Psoas muscle (tissue), 8 donors: ENCODE measurements around the gene CDK19. TPM values are rescaled to one million over a fixed set of nuclear protein-coding genes. Genes with fewer than 3 reads are reported as not detected.

Experiments used
- ATAC-seq, 4 donors: fragments of 200-7000 bp; cut with Tn5 transposase; one replicate each; pipeline ENCODE4 v1.9.1; 2020; ENCODE audit warnings: moderate library complexity in 3 of 4, mild to moderate bottlenecking in 2 of 4
- DNase-seq, 2 donors: peaks; one replicate each; pipeline ENCODE4 v3.0.0-alpha.2; 2020
- H3K27ac ChIP-seq: fragments of 200-600 bp; one replicate; pipeline ENCODE4 v1.8.0; 2022
- H3K27me3 ChIP-seq, 3 donors: fragments of 200-600 bp in 1 of 3; one replicate each; pipeline versions ENCODE4 v1.6.1 to v1.8.0; 2013 to 2022; ENCODE audit warnings: low read length in 2 of 3, mild to moderate bottlenecking in 2 of 3, moderate library complexity in 1 of 3; ENCODE audit not compliant: insufficient read depth in 3 of 3
- H3K36me3 ChIP-seq, 2 donors: fragments of 200-600 bp in 1 of 2; one replicate each; pipeline versions ENCODE4 v1.6.1 to v1.8.0; 2013 to 2022; ENCODE audit warnings: low read depth in 1 of 2, mild to moderate bottlenecking in 1 of 2, moderate library complexity in 1 of 2; ENCODE audit not compliant: insufficient read depth in 1 of 2
- H3K4me1 ChIP-seq: fragments of 200-600 bp; one replicate; pipeline ENCODE4 v1.8.0; 2022
- H3K4me3 ChIP-seq: fragments of 200-600 bp; one replicate; pipeline ENCODE4 v1.8.0; 2022; ENCODE audit warnings: mild to moderate bottlenecking
- H3K9me3 ChIP-seq: fragments of 200-600 bp; one replicate; pipeline ENCODE4 v1.8.0; 2022
- WGBS, 3 donors: extraction: QIAGEN DNeasy Blood & Tissue Kit; methylation state at CpG; one replicate each; pipeline versions ENCODE4 v1.1.6 to v1.1.7; 2013; 5-methylcytosine and 5-hydroxymethylcytosine counted together
- intact Hi-C, 2 donors: fragments of 100-400 bp; cut with DNase I; formaldehyde crosslinking; loops; one replicate each; pipeline versions ENCODE4 v1.11.0 to v1.14.2; 2022
- polyA plus RNA-seq, 3 donors: library from polyadenylated mRNA; stranded (reverse); fragments of 200-250 nt; gene quantifications; one replicate each; pipeline ENCODE4 v1.2.3, GENCODE V29; 2013
- total RNA-seq, 4 donors: library from RNA; stranded (reverse); fragmentation: NEBNext Ultra II Directional in 2 of 4; extraction: Animal tissue kit (Norgen Biotek cat#: 25700) in 2 of 4; gene quantifications; one replicate each; pipeline versions ENCODE4 v1.2.1 to v1.2.4, GENCODE V29; 2021 to 2023
- TF ChIP-seq, protein P1 (sequence below): fragments of 200-600 bp; IDR thresholded peaks from one replicate; pipeline ENCODE4 v1.8.0; 2022; ENCODE audit warnings: antibody characterized with exemption
- donor health status: healthy with polysubstance abuse.
- donor health status: DM: no; HTN: no; CAD: no; lungs with moderate emphysema.
- donor health status: Bipolar disorder and iron deficiency.
- donor health status: healthy.
- donor health status: DM: yes; HTN: yes; CAD: no.
- donor health status: DM: no; HTN: no; CAD: no.
- donor health status: DM: no; HTN: no; CAD: no.
- donor health status: DM: yes; HTN: yes; CAD: no.

Gene CDK19
- total and polyA plus RNA-seq, 7 donors = 2.2 to 11.6 (median 5.5) TPM

GRCh38 chr6:110661414-110661813, 153.9 kb downstream of the CDK19 start:
- Histone ChIP-seq H3K4me3 (no peak overlapping the region), H3K9me3 (no peaks in the 10 kb centered on the region), H3K27me3 (no peaks in the 10 kb centered on the region), H3K36me3 (no peaks in the 10 kb centered on the region), H3K27ac (no peak overlapping the region), H3K4me1 (no peaks in the 10 kb centered on the region)
- TF ChIP-seq, protein P1, sequence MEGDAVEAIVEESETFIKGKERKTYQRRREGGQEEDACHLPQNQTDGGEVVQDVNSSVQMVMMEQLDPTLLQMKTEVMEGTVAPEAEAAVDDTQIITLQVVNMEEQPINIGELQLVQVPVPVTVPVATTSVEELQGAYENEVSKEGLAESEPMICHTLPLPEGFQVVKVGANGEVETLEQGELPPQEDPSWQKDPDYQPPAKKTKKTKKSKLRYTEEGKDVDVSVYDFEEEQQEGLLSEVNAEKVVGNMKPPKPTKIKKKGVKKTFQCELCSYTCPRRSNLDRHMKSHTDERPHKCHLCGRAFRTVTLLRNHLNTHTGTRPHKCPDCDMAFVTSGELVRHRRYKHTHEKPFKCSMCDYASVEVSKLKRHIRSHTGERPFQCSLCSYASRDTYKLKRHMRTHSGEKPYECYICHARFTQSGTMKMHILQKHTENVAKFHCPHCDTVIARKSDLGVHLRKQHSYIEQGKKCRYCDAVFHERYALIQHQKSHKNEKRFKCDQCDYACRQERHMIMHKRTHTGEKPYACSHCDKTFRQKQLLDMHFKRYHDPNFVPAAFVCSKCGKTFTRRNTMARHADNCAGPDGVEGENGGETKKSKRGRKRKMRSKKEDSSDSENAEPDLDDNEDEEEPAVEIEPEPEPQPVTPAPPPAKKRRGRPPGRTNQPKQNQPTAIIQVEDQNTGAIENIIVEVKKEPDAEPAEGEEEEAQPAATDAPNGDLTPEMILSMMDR = no peak
- DNase-seq = no peak
- WGBS, 3 donors = 96 to 97% (median 97%) methylated on average over 2 of the region's 2 CpGs
- no peak for ATAC-seq
- intact Hi-C loops = no loop called here

- no peak overlapping the region for H3K4me3 ChIP-seq
- DNase-seq = no peak
- no peaks in the 10 kb centered on the region for H3K9me3 ChIP-seq
- H3K27me3 ChIP-seq = no peaks in the 10 kb centered on the region
- WGBS, 3 donors = 69 to 88% (median 70%) methylated on average over 9 of the region's 9 CpGs
- no peaks in the 10 kb centered on the region for H3K36me3 ChIP-seq
- ATAC-seq = no peak
- no peaks in the 10 kb centered on the region for H3K4me1 ChIP-seq
- TF ChIP-seq, protein P1 = no peak
- intact Hi-C loops = no loop called here
- H3K27ac ChIP-seq = no peak overlapping the region
Observed at GRCh38 chr6:110660066-110660655, 155.1 kb downstream of the CDK19 start.

- no peak for DNase-seq
- no peak overlapping the region for H3K4me3 ChIP-seq
- 71 to 85% (median 78%) methylated on average over 2 of the region's 2 CpGs for WGBS, 3 donors
- ATAC-seq = no peak
- H3K27ac ChIP-seq = no peak overlapping the region
- intact Hi-C loops = no loop called here
- H3K36me3 ChIP-seq = no peaks in the 10 kb centered on the region
- TF ChIP-seq, protein P1 = no peak
- no peaks in the 10 kb centered on the region for H3K27me3 ChIP-seq
- no peaks in the 10 kb centered on the region for H3K9me3 ChIP-seq
- H3K4me1 ChIP-seq = no peaks in the 10 kb centered on the region
Observed at GRCh38 chr6:110658631-110659211, 156.5 kb downstream of the CDK19 start.

DNA sequence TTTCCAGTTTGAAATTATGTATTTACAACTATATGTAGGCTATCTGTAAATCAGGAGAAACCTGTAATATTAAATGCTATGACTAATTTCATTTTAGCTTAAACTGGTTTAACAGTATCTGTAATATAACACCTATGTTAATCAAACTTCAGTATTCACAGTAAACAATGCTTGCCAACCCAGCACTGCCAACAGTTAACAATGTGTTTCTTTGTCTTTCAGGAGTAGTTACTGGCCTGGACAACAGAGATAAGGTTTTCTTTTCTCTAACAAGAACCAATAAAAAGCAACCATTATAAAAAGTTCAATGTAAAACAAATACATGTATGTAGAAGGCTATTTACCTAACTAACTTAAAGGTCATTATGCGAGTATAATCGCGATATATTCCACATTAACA, 158.8 kb downstream of the CDK19 start:
- Histone ChIP-seq H3K4me1 (no peaks in the 10 kb centered on the region), H3K27me3 (no peaks in the 10 kb centered on the region), H3K4me3 (no peak overlapping the region), H3K36me3 (no peaks in the 10 kb centered on the region), H3K27ac (no peak overlapping the region), H3K9me3 (no peaks in the 10 kb centered on the region)
- TF ChIP-seq, protein P1 = no peak
- no peak for DNase-seq
- WGBS, 3 donors = 91 to 94% (median 93%) methylated on average over 3 of the region's 3 CpGs
- ATAC-seq = no peak
- intact Hi-C loops = no loop called here

GRCh38 chr6:110655821-110656220, 159.4 kb downstream of the CDK19 start:
- no peak for ATAC-seq
- intact Hi-C loops = no loop called here
- 55 to 73% (median 71%) methylated on average over 1 of the region's 1 CpG for WGBS, 3 donors

More at GRCh38 chr6:110655821-110656220, 159.4 kb downstream of the CDK19 start:
- H3K4me1 ChIP-seq = no peaks in the 10 kb centered on the region
- H3K9me3 ChIP-seq = no peaks in the 10 kb centered on the region
- H3K36me3 ChIP-seq = no peaks in the 10 kb centered on the region
- DNase-seq = no peak
- H3K27me3 ChIP-seq = no peaks in the 10 kb centered on the region
- TF ChIP-seq, protein P1 = no peak
- no peak overlapping the region for H3K27ac ChIP-seq
- no peak overlapping the region for H3K4me3 ChIP-seq
